Right ventricle myocardium inferior (tissue), 1 donor: ENCODE results near the gene ADAMTSL1. TPM values are rescaled to one million over a fixed set of nuclear protein-coding genes. Genes with fewer than 3 reads are reported as not detected.

ENCODE experiments used
- ATAC-seq: fragments of 200-7000 bp; cut with Tn5 transposase; one replicate; pipeline ENCODE4 v1.9.1; 2020; ENCODE audit warnings: mild to moderate bottlenecking, moderate library complexity
- DNase-seq: peaks from one replicate; pipeline ENCODE4 v3.0.0; 2021; ENCODE audit errors: missing footprints
- intact Hi-C: fragments of 100-400 bp; cut with DNase I; formaldehyde crosslinking; loops from one replicate; pipeline ENCODE4 v1.11.0; 2022
- total RNA-seq: library from RNA; stranded (reverse); fragmentation: NEBNext Ultra II Directional; extraction: Animal tissue kit (Norgen Biotek cat#: 25700); gene quantifications from one replicate; pipeline ENCODE4 v1.2.1, GENCODE V29; 2021
- donor health status: DM: no; HTN: yes; CAD: no; lungs with severe emphysema.

ADAMTSL1 gene
- total RNA-seq, 1 donor from 2014 or later = 1.9 TPM

- DNase-seq (no peak), ATAC-seq (no peak)
- intact Hi-C loops = no loop called here
Measured at GRCh38 chr9:18673179-18673578, 199.2 kb downstream of the ADAMTSL1 start.

- no peak for ATAC-seq
- intact Hi-C loops = no loop called here
- DNase-seq = no peak
Measured at GRCh38 chr9:18675332-18675731, 201.4 kb downstream of the ADAMTSL1 start.

DNA sequence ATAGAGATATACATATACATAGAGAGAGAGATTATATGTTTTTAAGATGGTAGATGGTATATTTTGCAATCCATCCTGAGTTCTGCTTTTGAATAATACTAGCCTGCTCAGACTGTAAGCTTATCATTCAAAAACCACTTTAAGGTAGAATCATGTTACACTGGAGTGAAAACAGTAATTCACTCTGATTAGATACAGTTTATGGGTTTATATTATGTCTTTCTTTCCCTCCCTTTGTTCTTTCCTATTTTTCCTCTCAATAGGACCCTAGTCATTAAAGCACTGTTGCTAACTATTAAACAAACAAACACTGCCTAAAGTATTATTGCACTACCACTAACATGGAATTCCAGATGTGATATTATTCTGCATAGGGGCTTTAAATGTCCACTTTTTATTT lies 202.0 kb downstream of the ADAMTSL1 start:
- DNase-seq = no peak
- intact Hi-C loops = no loop called here

DNA sequence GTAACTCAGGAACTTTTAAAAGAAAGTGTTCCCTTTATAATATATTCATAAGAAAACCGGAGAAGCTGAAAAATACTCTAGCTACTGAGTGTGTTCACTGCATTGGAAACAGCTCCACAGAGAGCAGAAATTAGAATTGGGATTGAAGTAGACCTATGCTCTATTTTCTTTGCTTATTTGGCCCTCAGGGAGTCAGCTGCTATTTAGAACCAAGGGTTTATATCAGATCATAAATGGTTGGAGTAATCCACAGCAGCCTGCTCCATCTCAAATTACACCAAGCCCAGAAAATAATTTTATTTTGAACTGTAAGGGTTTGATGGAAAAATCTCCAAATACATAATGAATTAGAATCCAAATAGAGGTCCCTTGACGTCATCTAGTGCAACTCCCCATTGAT lies 202.6 kb downstream of the ADAMTSL1 start:
- intact Hi-C loops = no loop called here
- no peak for DNase-seq
- no peak for ATAC-seq

More for the DNA sequence above, 202.0 kb downstream of the ADAMTSL1 start:
- ATAC-seq = no peak

- no peak for ATAC-seq
- intact Hi-C loops = no loop called here
- no peak for DNase-seq
Measured at GRCh38 chr9:18678821-18679590, 205.1 kb downstream of the ADAMTSL1 start.

DNA sequence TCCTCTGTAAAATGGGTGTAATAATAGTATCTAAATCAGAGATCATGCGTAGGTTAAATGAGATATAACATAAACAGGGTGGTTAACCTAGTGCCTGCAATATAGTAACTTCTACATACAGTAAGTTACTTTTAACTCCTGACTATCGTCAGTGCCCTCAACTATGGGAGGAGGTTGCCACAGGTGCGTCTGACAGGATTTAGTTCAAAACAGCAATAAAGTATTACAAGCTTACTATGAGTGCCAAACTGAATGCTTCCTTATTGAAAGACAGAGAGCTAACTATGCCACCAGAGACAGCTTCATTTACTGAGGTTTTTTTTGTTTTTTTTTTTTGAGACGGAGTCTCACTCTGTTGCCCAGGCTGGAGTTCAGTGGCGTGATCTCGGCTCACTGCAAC lies 209.0 kb downstream of the ADAMTSL1 start:
- intact Hi-C loops = no loop called here
- no peak for ATAC-seq
- no peak for DNase-seq

DNA sequence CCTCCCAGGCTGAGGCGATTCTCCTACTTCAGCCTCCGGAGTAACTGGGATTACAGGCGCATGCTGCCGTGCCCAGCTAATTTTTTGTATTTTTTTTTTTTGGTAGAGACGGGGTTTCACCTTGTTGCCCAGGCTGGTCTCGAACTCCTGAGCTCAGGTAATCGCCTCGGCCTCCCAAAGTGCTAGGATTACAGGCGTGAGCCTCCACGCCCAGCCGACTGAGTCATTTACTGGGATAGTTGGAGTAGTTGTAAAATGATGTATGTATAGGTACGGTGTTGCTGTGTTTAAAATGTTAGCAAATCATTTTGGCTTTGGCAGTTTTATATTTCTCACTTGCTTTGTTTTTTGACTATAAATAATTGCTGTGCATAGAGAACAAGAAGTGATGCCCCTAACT lies 209.4 kb downstream of the ADAMTSL1 start:
- ATAC-seq (no peak), DNase-seq (no peak)
- intact Hi-C loops = no loop called here

DNA sequence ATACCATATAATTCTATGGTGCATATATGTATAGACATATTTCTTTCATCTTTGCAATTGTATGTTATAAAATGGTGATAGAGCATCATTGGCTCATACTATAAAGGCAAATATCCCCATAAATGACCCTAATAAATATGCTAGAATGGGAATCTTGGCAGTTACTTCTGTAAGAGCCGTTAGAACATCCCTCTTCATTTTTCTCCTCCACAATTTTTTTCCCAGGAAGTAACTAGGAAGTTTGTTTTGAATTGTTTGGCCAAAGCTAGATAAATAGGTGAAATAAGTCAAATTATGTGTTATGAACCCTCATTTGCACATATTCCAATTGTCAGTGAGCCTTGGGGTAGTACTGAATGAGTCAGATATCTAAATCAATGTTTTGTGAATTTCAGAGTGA lies 209.9 kb downstream of the ADAMTSL1 start:
- DNase-seq (no peak), ATAC-seq (no peak)
- intact Hi-C loops = no loop called here

DNA sequence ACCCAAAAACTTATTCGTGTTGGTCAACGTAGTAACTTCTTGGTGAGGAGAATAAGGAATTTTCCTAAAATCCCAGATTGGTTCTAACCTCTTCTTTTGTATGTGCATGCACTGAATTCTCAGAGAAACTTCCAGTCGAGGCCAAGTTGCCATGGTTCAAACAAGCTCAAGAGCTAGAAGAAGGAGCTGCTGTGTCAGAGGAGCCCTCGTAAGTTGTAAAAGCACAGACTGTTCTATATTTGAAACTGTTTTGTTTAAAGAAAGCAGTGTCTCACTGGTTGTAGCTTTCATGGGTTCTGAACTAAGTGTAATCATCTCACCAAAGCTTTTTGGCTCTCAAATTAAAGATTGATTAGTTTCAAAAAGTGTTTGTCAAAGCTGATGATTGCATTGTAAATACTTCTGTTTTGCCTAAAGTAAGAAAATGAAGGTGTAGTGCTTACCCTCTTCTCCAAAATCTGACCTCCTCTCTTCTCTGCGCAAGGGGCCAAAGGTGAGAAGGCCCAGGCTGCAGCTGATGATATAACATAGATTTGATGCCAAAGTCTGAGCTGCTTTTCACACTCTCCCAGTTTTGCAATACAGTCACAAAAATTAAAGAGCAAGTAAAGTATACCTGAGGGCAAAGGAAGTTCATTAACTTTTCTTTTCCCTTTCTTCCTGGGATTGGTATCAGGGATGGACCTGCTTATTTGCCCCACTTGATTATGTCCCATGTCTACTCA lies 210.8 kb downstream of the ADAMTSL1 start:
- DNase-seq (no peak), ATAC-seq (no peak)
- intact Hi-C loops = no loop called here

DNA sequence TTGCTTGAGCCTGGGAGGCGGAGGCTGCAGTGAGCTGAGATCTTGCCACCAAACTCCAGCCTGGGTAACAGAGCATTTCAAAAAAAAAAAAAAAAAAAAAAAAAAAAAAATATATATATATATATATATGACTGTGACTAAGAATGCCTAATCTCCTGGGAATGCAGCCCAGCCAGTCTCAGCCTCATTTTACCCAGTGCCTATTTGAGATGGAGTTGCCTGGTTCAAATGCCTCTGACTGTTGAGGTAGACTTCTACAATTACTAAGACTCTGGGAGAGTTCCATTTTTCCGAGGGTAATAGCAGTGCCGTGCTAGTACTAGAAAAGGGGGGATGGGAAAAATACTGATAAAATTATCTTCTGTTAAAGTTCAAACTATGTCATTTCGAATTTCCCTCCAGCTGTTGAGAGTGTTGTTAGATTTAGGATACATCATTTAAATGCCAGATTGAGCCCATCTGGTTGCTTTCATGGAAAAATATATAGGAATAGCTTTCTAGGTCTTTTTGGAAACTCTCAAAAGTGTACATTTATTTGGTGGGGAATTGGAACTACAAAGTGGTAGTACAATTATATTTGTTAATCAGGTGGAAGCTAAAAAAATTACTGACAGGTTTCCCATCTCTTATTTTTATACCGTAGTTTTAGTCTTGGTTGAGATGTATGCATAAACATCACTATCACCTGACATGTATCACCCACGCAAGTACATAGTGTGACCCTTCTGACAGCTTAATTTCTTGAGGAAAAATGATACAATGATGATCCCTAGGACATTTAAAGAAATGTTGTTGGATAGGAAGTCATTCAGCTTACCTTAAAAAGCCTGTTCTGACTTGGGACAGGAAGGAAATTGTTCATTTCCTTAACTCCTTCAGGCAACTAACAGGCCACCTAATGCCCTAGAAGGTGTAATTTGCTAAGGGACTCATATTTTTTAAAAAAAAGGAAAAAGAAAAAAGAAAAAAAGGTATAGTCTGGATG lies 214.9 kb downstream of the ADAMTSL1 start:
- intact Hi-C loops = no loop called here
- no peak for DNase-seq
- ATAC-seq = no peak

DNA sequence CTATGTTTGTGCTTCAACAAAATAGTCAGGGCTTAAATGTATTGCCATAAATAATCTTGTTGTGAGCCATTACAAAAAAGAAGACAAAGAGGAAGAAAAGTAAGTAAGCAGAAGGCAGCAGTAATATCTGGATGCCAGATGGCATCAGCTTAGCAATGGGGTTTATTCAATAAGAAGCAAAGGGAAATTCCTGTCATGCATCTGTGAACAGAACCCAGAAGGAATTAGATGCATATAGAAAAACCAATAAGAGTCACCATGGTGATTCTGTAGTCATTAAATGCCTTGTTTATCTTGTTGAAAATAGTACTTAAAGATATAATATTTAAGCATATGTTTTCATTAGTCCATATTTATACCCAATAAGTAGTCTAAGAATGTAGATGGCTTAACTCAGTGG lies 216.0 kb downstream of the ADAMTSL1 start:
- DNase-seq (no peak), ATAC-seq (no peak)
- intact Hi-C loops = no loop called here

GRCh38 chr9:18692268-18692667 lies 218.3 kb downstream of the ADAMTSL1 start:
- intact Hi-C loops = no loop called here
- ATAC-seq (no peak), DNase-seq (no peak)

DNA sequence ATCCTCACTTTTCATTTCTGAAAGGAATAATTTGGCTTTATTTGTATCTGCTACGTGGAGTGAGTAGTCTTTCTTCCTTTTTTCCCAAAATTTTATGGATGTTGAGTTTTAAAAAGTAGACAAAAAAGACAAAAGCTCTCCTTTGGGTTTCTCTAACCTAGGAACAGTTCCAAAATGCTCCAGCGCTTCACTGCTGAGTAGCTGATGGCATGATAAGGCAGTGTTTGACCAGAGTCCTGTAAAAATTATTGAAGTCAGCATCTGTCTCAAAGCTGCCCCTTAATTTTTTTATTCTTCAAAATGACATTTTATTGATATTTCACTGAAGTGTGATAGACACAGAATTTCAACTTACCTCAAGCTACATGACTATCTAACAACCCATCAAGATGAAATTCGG lies 219.0 kb downstream of the ADAMTSL1 start:
- ATAC-seq = no peak
- no peak for DNase-seq
- intact Hi-C loops = no loop called here

DNA sequence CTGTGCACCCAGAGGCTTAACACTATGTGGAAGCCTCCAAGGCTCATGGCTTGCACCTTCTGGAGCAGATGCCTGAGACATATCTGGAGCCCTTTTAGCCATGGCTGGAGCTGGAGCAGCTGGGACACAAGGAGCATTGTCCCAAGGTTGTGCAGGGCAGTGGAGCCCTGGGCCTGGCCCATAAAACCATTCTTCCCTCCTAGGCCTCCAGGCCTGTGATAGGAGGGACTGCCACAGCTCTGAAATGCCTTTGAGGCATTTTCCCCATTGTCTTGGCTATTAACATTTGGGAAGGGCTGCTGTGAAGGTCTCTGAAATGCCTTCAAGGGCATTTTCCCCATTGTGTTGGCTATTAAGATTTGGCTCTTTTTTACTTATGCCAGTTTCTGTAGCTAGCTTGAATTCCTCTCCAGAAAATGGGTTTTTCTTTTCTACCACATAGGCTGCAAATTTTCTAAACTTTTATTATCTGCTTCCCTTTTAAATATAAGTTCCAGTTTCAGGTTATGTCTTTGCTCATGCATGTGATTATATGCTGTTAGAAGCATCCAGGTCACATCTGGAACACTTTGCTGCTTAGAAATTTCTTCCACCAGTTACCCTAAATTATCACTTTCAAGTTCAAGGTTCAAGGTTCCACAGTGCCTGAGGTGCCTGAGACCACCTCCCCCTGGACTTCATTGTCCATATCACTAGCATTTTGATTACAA lies 221.2 kb downstream of the ADAMTSL1 start:
- intact Hi-C loops = no loop called here
- ATAC-seq (no peak), DNase-seq (no peak)

DNA sequence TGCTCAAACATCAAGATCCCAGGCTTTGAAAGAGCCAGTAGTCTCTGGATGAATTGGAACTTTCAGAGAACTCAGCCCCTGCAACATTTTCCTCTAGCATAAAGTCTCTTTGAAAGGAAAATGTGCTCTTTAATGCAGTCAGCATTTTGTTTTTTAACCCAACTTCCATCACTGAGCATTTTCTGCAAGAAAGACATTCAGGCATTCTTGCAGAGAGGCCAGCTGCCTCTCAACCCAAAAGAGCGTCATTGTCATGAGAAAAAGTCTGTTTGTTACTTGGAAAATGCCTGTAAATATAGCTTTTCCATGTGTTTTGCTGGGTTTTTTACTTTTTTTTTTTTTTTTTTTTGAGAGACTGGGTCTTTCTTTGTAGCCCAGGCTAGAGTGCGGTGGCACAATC lies 225.0 kb downstream of the ADAMTSL1 start:
- intact Hi-C loops = no loop called here
- DNase-seq = no peak
- ATAC-seq = no peak

DNA sequence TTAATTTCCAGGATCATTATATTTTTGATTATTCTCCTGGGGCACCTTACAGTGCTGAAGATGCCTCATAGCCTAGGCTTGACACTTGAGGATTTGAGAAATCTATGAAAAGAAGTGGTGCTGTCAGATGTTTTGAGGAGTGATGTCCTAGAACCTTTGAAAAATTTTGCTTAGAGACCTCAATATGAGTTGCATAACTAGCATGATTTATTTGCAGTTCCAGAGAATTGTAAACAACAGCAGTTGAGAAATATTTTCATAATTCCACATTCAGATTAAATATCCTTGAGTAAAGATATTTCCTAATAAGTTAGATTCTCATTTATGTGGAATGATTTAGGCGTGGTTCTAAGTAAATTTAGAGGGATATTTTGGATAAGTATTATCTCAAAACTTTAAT lies 225.8 kb downstream of the ADAMTSL1 start:
- intact Hi-C loops = loop anchor here (10.0 kb wide), 1 partner anchor 95 kb away; no protein-coding TSS in a partner anchor
- DNase-seq (no peak), ATAC-seq (no peak)

- DNase-seq (no peak), ATAC-seq (no peak)
- intact Hi-C loops = loop anchor here (10.0 kb wide), 1 partner anchor 94 kb away; no protein-coding TSS in a partner anchor
Measured at GRCh38 chr9:18700714-18701113, 226.8 kb downstream of the ADAMTSL1 start.

DNA sequence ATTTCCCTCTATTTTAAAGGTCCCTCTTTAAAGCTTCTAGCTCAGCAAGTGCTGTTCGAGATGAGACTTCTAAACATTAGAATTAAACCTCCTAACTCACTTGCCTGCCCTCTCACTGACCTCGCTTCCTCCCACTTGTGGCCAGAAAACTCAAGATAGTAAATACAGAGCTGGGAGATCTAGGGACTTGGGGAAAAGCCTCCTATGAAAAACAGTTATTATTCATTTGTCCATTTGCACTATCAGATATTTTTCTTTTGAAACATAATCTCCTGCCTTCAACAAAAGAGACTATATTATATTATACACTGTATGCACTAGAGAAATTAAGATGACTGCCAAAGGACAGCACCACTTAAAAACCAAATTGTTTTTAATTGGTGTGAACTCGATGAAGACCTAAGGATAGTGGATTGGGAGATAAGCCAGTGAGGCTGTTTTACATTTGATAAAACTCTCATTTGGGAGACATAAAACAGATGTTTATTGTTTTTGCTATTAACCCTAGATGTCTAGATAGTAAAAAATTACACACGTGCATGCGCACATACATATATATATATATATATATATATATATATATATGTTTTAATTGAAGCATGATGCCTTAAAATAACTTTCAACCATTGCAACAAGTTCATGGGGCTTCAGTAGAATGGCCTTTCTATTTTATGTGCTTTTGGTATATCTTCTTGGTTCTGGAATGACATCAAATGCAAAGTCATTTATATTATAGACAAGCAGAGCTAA lies 229.4 kb downstream of the ADAMTSL1 start:
- ATAC-seq (no peak), DNase-seq (no peak)
- intact Hi-C loops = loop anchor here (10.0 kb wide), 1 partner anchor 91 kb away; no protein-coding TSS in a partner anchor
